ENCODE results near the gene SPDYE2B. TPM values are rescaled to one million over a fixed set of nuclear protein-coding genes. Genes with fewer than 3 reads are reported as not detected.
"Not testable (repeated sequence)": the region's sequence is repeated elsewhere in the genome, so short reads cannot be mapped to it uniquely, and the experiment has no call there.

Gene SPDYE2B
- polyA plus RNA-seq, 2 donors = not detected

DNA sequence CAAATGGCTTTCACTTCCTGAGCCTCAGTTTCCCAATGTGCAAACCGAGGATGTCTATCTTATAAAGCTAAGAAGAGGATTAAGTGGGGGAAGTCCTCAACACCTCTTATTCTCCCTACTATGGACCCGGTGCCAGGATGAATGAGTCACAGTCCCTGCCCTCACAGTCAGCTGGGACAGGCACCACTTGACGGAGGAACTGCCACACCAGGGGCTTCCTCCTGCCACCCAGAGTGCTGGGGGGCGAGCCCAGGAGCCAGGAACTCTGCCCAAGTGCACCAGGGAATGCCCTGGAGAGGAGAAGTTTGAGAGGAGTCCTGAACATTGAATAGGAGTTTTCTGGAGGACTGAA is 35.8 kb upstream of the SPDYE2B start:
- no CpG with 5 or more reads among the region's 4 CpGs for WGBS, 2 donors
- not testable (repeated sequence) for H3K27me3 ChIP-seq (ENCODE audit: control insufficient read depth in 1 of 2, insufficient read depth in 2 of 2, low read length in 2 of 2); H3K9me3 ChIP-seq (ENCODE audit: control insufficient read depth in 2 of 2, insufficient read depth in 1 of 2, low read depth in 1 of 2, low read length in 1 of 2); H3K4me3 ChIP-seq (ENCODE audit: low read depth in 1 of 2, low read length in 2 of 2); H3K4me1 ChIP-seq (ENCODE audit: control insufficient read depth in 2 of 2, insufficient read depth in 2 of 2, low read length in 1 of 2); H3K27ac ChIP-seq (ENCODE audit: low read depth in 2 of 2, low read length in 1 of 2); H3K36me3 ChIP-seq (ENCODE audit: control insufficient read depth in 2 of 2, insufficient read depth in 2 of 2, low read length in 1 of 2)

DNA sequence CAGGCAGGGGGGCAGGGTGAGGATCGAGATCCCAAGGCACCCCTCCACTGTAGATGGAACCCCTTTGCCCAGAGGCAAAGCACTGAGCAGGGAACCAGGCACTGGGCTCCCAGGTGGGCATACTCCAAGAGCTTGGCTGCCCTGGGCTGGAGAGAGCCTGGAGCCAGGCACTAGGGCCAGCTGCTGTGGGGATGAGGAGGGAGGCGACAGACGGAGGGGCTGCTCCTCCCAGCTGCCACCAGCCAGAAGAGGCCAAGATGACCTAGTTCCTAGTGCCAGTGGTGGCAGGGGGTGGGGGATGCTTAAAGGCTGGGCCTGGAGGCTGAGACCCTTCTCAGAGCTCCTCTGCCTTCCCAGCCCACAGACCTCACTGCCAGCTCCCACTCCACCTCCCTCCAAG is 35.2 kb upstream of the SPDYE2B start:
- not testable (repeated sequence) for H3K4me1 ChIP-seq (ENCODE audit: control insufficient read depth in 2 of 2, insufficient read depth in 2 of 2, low read length in 1 of 2); H3K4me3 ChIP-seq (ENCODE audit: low read depth in 1 of 2, low read length in 2 of 2); H3K9me3 ChIP-seq (ENCODE audit: control insufficient read depth in 2 of 2, insufficient read depth in 1 of 2, low read depth in 1 of 2, low read length in 1 of 2); H3K27me3 ChIP-seq (ENCODE audit: control insufficient read depth in 1 of 2, insufficient read depth in 2 of 2, low read length in 2 of 2); H3K36me3 ChIP-seq (ENCODE audit: control insufficient read depth in 2 of 2, insufficient read depth in 2 of 2, low read length in 1 of 2); H3K27ac ChIP-seq (ENCODE audit: low read depth in 2 of 2, low read length in 1 of 2)
- no CpG with 5 or more reads among the region's 3 CpGs for WGBS, 2 donors

DNA sequence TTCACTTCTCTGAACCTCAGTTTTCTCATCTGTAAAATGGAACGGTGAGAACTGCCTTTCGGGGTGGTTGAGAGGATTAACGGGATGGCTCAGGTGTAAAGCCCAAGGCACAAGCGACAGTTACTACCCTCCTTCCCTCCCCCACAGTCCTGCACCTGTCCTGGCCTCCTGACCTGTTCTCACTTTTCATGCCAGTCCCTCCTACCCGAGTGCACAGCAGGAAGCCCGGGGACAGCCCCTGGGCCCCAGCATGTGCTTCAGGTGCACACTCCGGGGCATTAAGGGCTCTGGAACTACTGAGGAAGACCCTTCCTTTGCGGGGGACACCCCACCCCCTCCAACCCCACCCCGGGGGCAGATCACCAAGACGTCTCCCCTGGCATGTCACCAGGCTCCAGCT is 34.2 kb upstream of the SPDYE2B start:
- not testable (repeated sequence) for H3K27me3 ChIP-seq (ENCODE audit: control insufficient read depth in 1 of 2, insufficient read depth in 2 of 2, low read length in 2 of 2); H3K36me3 ChIP-seq (ENCODE audit: control insufficient read depth in 2 of 2, insufficient read depth in 2 of 2, low read length in 1 of 2); H3K4me3 ChIP-seq (ENCODE audit: low read depth in 1 of 2, low read length in 2 of 2); H3K9me3 ChIP-seq (ENCODE audit: control insufficient read depth in 2 of 2, insufficient read depth in 1 of 2, low read depth in 1 of 2, low read length in 1 of 2); H3K4me1 ChIP-seq (ENCODE audit: control insufficient read depth in 2 of 2, insufficient read depth in 2 of 2, low read length in 1 of 2); H3K27ac ChIP-seq (ENCODE audit: low read depth in 2 of 2, low read length in 1 of 2)
- WGBS, 2 donors = no CpG with 5 or more reads among the region's 10 CpGs

DNA sequence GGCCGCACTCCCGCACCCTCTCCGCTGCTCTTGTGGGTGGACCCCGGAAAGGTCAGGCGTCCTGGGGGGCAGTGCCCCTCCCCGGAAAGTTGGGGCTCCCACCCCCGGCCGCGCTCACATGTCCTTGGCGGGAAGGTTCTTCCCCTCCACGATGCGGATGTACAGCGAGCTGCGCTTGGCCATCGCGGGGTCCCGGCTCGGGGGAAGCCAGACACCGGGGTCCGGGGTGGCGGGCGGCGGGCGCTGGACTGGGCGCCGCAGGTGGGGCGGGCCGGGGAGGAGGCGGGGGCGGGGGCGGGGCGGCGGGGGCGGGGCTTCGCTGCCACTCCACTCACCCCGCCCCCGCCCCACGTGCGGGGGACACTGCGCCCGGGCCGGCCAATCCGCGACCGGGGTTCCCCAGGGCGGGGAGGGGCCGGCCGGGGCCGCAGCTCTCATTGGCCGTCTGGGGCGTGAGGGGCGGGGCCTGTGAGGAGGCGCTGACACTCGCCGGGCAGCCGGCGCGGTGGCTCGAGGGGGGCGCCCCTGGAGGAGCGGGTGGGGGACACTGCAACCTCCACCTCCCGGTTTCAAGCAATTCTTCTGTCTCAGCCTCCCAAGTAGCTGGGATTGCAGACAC is 33.5 kb upstream of the SPDYE2B start, which contains the start of gene RASA4:
TSS of gene RASA4 (minus strand) at position 250 of the 619 bp plus-strand sequence. CDS start at position 183, 67 bp downstream.
- H3K27me3 ChIP-seq (ENCODE audit: control insufficient read depth in 1 of 2, insufficient read depth in 2 of 2, low read length in 2 of 2); H3K36me3 ChIP-seq (ENCODE audit: control insufficient read depth in 2 of 2, insufficient read depth in 2 of 2, low read length in 1 of 2); H3K9me3 ChIP-seq (ENCODE audit: control insufficient read depth in 2 of 2, insufficient read depth in 1 of 2, low read depth in 1 of 2, low read length in 1 of 2); H3K27ac ChIP-seq (ENCODE audit: low read depth in 2 of 2, low read length in 1 of 2); H3K4me1 ChIP-seq (ENCODE audit: control insufficient read depth in 2 of 2, insufficient read depth in 2 of 2, low read length in 1 of 2): not testable (repeated sequence)
- H3K4me3 ChIP-seq (ENCODE audit: low read depth in 1 of 2, low read length in 2 of 2) = peak within 1 kb of the TSS; percentile 29 to 41
- WGBS, 2 donors = 1 to 2% methylated on average over 15 to 22 of the region's 62 CpGs

DNA sequence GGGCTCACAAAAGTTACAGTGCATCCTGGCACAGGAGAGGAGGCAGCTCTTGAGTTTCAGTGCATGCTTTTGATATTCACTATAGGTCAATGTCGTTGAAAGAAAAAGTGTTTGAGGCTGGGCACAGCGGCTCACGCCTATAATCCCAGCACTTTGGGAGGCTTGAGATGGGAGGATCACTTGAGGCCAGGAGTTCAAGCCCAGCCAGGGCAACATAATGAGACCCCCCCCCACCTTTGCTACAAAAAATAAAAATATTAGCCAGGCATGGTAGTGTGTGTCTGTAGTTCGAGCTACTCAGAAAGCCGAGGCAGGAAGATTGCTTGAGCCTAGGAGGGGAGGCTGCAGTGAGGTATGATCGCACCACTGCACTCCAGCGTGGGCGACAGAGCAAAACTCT is 32.0 kb upstream of the SPDYE2B start:
- 82 to 88% methylated on average over 3 to 5 of the region's 8 CpGs for WGBS, 2 donors
- H3K36me3 ChIP-seq (ENCODE audit: control insufficient read depth in 2 of 2, insufficient read depth in 2 of 2, low read length in 1 of 2); H3K27me3 ChIP-seq (ENCODE audit: control insufficient read depth in 1 of 2, insufficient read depth in 2 of 2, low read length in 2 of 2); H3K4me1 ChIP-seq (ENCODE audit: control insufficient read depth in 2 of 2, insufficient read depth in 2 of 2, low read length in 1 of 2); H3K27ac ChIP-seq (ENCODE audit: low read depth in 2 of 2, low read length in 1 of 2); H3K4me3 ChIP-seq (ENCODE audit: low read depth in 1 of 2, low read length in 2 of 2); H3K9me3 ChIP-seq (ENCODE audit: control insufficient read depth in 2 of 2, insufficient read depth in 1 of 2, low read depth in 1 of 2, low read length in 1 of 2): not testable (repeated sequence)

DNA sequence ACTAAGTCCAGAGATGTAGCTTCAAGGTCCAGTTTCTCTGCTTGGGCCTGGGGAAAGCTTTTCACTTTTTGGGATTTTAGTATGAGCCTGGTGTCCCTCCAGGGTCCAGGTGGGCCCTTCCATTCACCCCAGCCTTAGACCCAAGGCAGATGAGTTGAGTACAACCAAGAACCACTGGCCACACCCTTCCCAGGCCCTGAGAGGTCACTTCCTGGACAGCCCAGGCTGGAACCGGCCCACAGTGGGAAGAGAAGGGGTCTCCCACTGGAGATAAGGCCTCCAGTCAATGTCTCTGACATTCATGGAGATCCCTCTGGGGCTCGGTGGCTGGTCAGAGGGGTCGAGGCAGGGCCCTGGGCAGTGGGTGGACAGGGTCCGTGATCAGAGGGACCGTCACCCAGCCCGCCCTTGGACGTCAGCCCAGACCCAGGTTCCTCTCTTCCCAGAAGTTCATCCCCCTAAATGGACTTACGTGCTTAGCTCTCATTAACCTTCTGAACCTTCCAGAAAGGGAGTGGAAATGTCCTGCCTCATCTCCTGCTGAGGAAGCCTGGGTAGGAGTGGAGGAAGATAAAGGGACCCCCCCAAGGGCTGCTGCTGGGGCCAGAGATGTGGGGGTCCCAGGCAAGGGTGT is 22.7 kb upstream of the SPDYE2B start:
- H3K36me3 ChIP-seq (ENCODE audit: control insufficient read depth in 2 of 2, insufficient read depth in 2 of 2, low read length in 1 of 2); H3K27me3 ChIP-seq (ENCODE audit: control insufficient read depth in 1 of 2, insufficient read depth in 2 of 2, low read length in 2 of 2); H3K27ac ChIP-seq (ENCODE audit: low read depth in 2 of 2, low read length in 1 of 2); H3K4me1 ChIP-seq (ENCODE audit: control insufficient read depth in 2 of 2, insufficient read depth in 2 of 2, low read length in 1 of 2); H3K9me3 ChIP-seq (ENCODE audit: control insufficient read depth in 2 of 2, insufficient read depth in 1 of 2, low read depth in 1 of 2, low read length in 1 of 2); H3K4me3 ChIP-seq (ENCODE audit: low read depth in 1 of 2, low read length in 2 of 2): not testable (repeated sequence)
- WGBS, 2 donors = no CpG with 5 or more reads among the region's 8 CpGs

DNA sequence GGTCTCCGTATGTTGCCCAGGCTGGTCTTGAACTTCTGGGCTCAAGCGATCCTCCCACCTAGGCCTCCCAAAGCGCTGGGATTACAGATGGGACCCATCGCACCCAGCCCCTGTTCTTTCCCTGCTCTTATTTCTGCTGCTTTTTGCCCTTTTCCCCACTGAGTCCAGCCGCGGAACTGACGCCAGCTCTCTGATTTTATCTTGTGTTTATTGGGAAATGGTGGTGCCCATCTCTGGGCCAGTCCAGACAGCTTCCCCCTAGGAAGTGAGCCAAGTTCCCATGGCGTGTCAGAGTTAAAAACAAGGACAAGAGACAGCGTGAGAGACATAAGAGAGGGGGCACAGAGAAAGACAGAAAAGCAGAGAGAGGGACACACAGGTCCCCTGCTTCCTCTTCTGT is 19.5 kb upstream of the SPDYE2B start:
- H3K4me3 ChIP-seq (ENCODE audit: low read depth in 1 of 2, low read length in 2 of 2); H3K36me3 ChIP-seq (ENCODE audit: control insufficient read depth in 2 of 2, insufficient read depth in 2 of 2, low read length in 1 of 2); H3K9me3 ChIP-seq (ENCODE audit: control insufficient read depth in 2 of 2, insufficient read depth in 1 of 2, low read depth in 1 of 2, low read length in 1 of 2); H3K27ac ChIP-seq (ENCODE audit: low read depth in 2 of 2, low read length in 1 of 2); H3K27me3 ChIP-seq (ENCODE audit: control insufficient read depth in 1 of 2, insufficient read depth in 2 of 2, low read length in 2 of 2); H3K4me1 ChIP-seq (ENCODE audit: control insufficient read depth in 2 of 2, insufficient read depth in 2 of 2, low read length in 1 of 2): not testable (repeated sequence)
- WGBS, 2 donors = 52 to 67% methylated on average over 4 to 5 of the region's 9 CpGs

DNA sequence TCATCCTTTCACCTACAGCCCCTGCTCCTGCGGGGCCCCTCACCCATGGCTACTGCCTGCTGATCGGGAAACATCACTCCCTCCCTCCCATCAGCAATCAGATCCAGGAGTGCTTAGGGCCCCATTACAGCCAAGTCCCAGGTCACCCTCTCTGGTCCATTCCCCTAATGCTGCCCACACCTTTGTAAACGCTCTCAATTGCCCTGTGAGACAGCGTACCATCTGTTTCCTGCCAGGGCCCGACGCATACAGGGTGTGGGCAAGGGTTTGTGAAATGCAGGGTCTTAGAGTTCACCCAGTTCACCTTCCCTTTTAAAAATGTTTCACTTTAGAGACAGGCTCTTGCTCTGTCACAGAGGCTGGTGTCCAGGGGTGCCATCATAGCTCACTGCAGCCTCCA is 15.8 kb upstream of the SPDYE2B start:
- not testable (repeated sequence) for H3K4me3 ChIP-seq (ENCODE audit: low read depth in 1 of 2, low read length in 2 of 2)

DNA sequence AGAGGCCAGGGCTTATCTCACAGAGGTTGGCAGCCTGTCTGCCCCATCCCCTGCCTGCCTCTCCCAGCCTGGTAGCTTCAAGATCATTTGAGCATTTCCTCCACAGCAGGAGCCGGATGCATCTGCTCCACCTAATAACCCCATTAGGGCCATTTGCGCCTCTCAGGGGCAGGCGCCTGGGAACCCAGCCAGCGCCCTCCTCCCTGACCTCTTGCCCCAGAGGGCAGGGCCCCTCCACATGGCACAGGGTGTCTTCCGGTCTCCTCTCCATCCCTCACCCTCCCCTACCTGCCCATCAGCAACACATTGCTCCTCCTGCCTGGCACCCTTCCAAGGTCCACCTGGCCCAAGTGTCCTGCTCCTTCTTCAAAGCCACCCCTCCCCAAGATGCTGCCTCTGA is 14.8 kb upstream of the SPDYE2B start:
- H3K4me3 ChIP-seq (ENCODE audit: low read depth in 1 of 2, low read length in 2 of 2); H3K9me3 ChIP-seq (ENCODE audit: control insufficient read depth in 2 of 2, insufficient read depth in 1 of 2, low read depth in 1 of 2, low read length in 1 of 2); H3K4me1 ChIP-seq (ENCODE audit: control insufficient read depth in 2 of 2, insufficient read depth in 2 of 2, low read length in 1 of 2); H3K36me3 ChIP-seq (ENCODE audit: control insufficient read depth in 2 of 2, insufficient read depth in 2 of 2, low read length in 1 of 2); H3K27me3 ChIP-seq (ENCODE audit: control insufficient read depth in 1 of 2, insufficient read depth in 2 of 2, low read length in 2 of 2); H3K27ac ChIP-seq (ENCODE audit: low read depth in 2 of 2, low read length in 1 of 2): not testable (repeated sequence)
- no CpG with 5 or more reads among the region's 5 CpGs for WGBS, 2 donors

More for the DNA sequence above, 15.8 kb upstream of the SPDYE2B start:
- 72 to 79% methylated on average over 2 of the region's 6 CpGs for WGBS, 2 donors
- H3K27ac ChIP-seq (ENCODE audit: low read depth in 2 of 2, low read length in 1 of 2); H3K27me3 ChIP-seq (ENCODE audit: control insufficient read depth in 1 of 2, insufficient read depth in 2 of 2, low read length in 2 of 2); H3K4me1 ChIP-seq (ENCODE audit: control insufficient read depth in 2 of 2, insufficient read depth in 2 of 2, low read length in 1 of 2); H3K36me3 ChIP-seq (ENCODE audit: control insufficient read depth in 2 of 2, insufficient read depth in 2 of 2, low read length in 1 of 2); H3K9me3 ChIP-seq (ENCODE audit: control insufficient read depth in 2 of 2, insufficient read depth in 1 of 2, low read depth in 1 of 2, low read length in 1 of 2): not testable (repeated sequence)

DNA sequence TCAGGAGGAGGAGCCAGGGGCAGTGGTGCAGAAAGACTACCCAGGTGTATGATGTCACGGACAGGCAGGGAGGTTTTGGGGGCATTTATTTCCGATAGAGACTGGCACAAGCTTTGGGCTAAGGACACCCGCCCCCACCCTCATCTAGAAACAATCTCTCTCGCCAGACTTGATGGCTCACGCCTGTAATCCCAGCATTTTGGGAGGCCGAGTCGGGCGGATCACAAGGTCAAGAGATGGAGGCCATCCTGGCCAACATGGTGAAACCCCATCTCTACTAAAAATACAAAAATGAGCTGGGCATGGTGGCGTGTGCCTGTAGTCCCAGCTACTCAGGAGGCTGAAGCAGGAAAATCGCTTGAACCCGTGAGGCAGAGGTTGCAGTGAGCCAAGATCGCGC is 13.2 kb upstream of the SPDYE2B start:
- not testable (repeated sequence) for H3K4me3 ChIP-seq (ENCODE audit: low read depth in 1 of 2, low read length in 2 of 2); H3K36me3 ChIP-seq (ENCODE audit: control insufficient read depth in 2 of 2, insufficient read depth in 2 of 2, low read length in 1 of 2); H3K4me1 ChIP-seq (ENCODE audit: control insufficient read depth in 2 of 2, insufficient read depth in 2 of 2, low read length in 1 of 2); H3K27me3 ChIP-seq (ENCODE audit: control insufficient read depth in 1 of 2, insufficient read depth in 2 of 2, low read length in 2 of 2); H3K27ac ChIP-seq (ENCODE audit: low read depth in 2 of 2, low read length in 1 of 2); H3K9me3 ChIP-seq (ENCODE audit: control insufficient read depth in 2 of 2, insufficient read depth in 1 of 2, low read depth in 1 of 2, low read length in 1 of 2)
- WGBS, 2 donors = 85 to 91% methylated on average over 7 to 9 of the region's 13 CpGs

Measured in esophagus (tissue), 2 donors.